OCI-LY7 (cell line): ENCODE results near the gene NRP1.

Experiments used
- EZH2phosphoT487 ChIP-seq: fragments of 200-600 bp; sonication (generic); IDR thresholded peaks from 2 replicates; pipeline ENCODE4 v1.6.1; 2018; ENCODE audit warnings: low read depth, borderline replicate concordance, mild to moderate bottlenecking, mixed run types, antibody characterized with exemption, low read length, moderate library complexity, mixed read lengths
- TF ChIP-seq, protein P1 (sequence below): fragments of 200-600 bp; sonication (generic); conservative IDR thresholded peaks from 2 replicates; pipeline ENCODE4 v1.5.1; 2014; ENCODE audit warnings: mild to moderate bottlenecking, antibody characterized with exemption, low read length, moderate library complexity, mixed read lengths

- TF ChIP-seq, protein P1, sequence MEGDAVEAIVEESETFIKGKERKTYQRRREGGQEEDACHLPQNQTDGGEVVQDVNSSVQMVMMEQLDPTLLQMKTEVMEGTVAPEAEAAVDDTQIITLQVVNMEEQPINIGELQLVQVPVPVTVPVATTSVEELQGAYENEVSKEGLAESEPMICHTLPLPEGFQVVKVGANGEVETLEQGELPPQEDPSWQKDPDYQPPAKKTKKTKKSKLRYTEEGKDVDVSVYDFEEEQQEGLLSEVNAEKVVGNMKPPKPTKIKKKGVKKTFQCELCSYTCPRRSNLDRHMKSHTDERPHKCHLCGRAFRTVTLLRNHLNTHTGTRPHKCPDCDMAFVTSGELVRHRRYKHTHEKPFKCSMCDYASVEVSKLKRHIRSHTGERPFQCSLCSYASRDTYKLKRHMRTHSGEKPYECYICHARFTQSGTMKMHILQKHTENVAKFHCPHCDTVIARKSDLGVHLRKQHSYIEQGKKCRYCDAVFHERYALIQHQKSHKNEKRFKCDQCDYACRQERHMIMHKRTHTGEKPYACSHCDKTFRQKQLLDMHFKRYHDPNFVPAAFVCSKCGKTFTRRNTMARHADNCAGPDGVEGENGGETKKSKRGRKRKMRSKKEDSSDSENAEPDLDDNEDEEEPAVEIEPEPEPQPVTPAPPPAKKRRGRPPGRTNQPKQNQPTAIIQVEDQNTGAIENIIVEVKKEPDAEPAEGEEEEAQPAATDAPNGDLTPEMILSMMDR: no peak
- no peak for TF ChIP-seq EZH2phosphoT487
These were observed 148.3 kb downstream of the NRP1 start for GRCh38 chr10:33186150-33186549.
